Measurements from ENCODE around the gene GSTT2.
A peak's percentile ranks its signal among the peaks of the same experiment; 100 is the strongest.
"Not testable (repeated sequence)": the region's sequence is repeated elsewhere in the genome, so short reads cannot be mapped to it uniquely, and the experiment has no call there.

GSTT2 gene

GRCh38 chr22:23974836-23975352 is 5.0 kb upstream of the GSTT2 start:
- not testable (repeated sequence) for DNase-seq

- DNase-seq = not testable (repeated sequence)
Observed at GRCh38 chr22:23977304-23977703, 2.6 kb upstream of the GSTT2 start.

- not testable (repeated sequence) for DNase-seq
Observed at GRCh38 chr22:23980567-23980966, 633 bp downstream of the GSTT2 start.

GRCh38 chr22:23984430-23984829 is 4.5 kb downstream of the GSTT2 start:
- DNase-seq = peak in 1 of 2 experiments; percentile 57

GRCh38 chr22:23986089-23986488 is 6.2 kb downstream of the GSTT2 start:
- not testable (repeated sequence) for DNase-seq

- not testable (repeated sequence) for DNase-seq
Observed at GRCh38 chr22:23986538-23987178, 6.7 kb downstream of the GSTT2 start.

- DNase-seq = not testable (repeated sequence)
Observed at GRCh38 chr22:23989583-23990244, 9.8 kb downstream of the GSTT2 start.

- DNase-seq = not testable (repeated sequence)
Observed at GRCh38 chr22:23993080-23993479, 13.1 kb downstream of the GSTT2 start.

- not testable (repeated sequence) for DNase-seq
Observed at GRCh38 chr22:23993581-23994177, 13.7 kb downstream of the GSTT2 start.

GRCh38 chr22:23997092-23997491 is 17.2 kb downstream of the GSTT2 start:
- no peak for DNase-seq

- not testable (repeated sequence) for DNase-seq
Observed at GRCh38 chr22:23999779-24000178, 19.8 kb downstream of the GSTT2 start.

GRCh38 chr22:24001314-24001713 is 21.4 kb downstream of the GSTT2 start:
- DNase-seq = no peak

- no peak for DNase-seq
Observed at GRCh38 chr22:24002272-24002671, 22.3 kb downstream of the GSTT2 start.

GRCh38 chr22:24002851-24003250 is 22.9 kb downstream of the GSTT2 start:
- no peak for DNase-seq

- no peak for DNase-seq
Observed at GRCh38 chr22:24003887-24004286, 24.0 kb downstream of the GSTT2 start.

- DNase-seq = no peak
Observed at GRCh38 chr22:24005201-24005600, 25.3 kb downstream of the GSTT2 start, which contains the start of gene GSTT4. Gene GSTT4 (minus strand): TSS chr22:24005453. CDS start chr22:24005356, 97 bp downstream.

GRCh38 chr22:24006207-24006913 is 26.4 kb downstream of the GSTT2 start:
- DNase-seq = no peak

- DNase-seq = no peak
Observed at GRCh38 chr22:24006914-24007214, 26.9 kb downstream of the GSTT2 start.

GRCh38 chr22:24007253-24008021 is 27.5 kb downstream of the GSTT2 start:
- DNase-seq = no peak

- no peak for DNase-seq
Observed at GRCh38 chr22:24008022-24008283, 28.0 kb downstream of the GSTT2 start.

GRCh38 chr22:24008381-24009226 is 28.7 kb downstream of the GSTT2 start:
- no peak for DNase-seq
